Adipocyte (in vitro differentiated cells): ENCODE measurements around the gene NXPE4.

Experiments
- DNase-seq: peaks from one replicate; pipeline ENCODE4 v3.0.0-alpha.2; 2015; ENCODE audit warnings: low read depth
- H3K27me3 ChIP-seq: replicated peaks from 2 replicates; pipeline ENCODE4 v1.7.0; 2013; ENCODE audit warnings: mild to moderate bottlenecking, low read length, moderate library complexity; ENCODE audit not compliant: control insufficient read depth, insufficient read depth
- H3K36me3 ChIP-seq: 2 replicates; pipeline ENCODE4 v1.7.0; 2013; ENCODE audit warnings: low read length, mild to moderate bottlenecking, moderate library complexity; ENCODE audit not compliant: control insufficient read depth, insufficient read depth, severe bottlenecking
- H3K4me1 ChIP-seq: 2 replicates; pipeline ENCODE4 v1.7.0; 2013; ENCODE audit warnings: mild to moderate bottlenecking, low read length, moderate library complexity; ENCODE audit not compliant: control insufficient read depth, insufficient read depth
- H3K4me3 ChIP-seq: 2 replicates; pipeline ENCODE4 v1.7.0; 2013; ENCODE audit warnings: mild to moderate bottlenecking, low read length, moderate library complexity
- H3K9ac ChIP-seq: 2 replicates; pipeline ENCODE4 v1.7.0; 2013; ENCODE audit warnings: mild to moderate bottlenecking, low read length, moderate library complexity
- H3K9me3 ChIP-seq: 2 replicates; pipeline ENCODE4 v1.7.0; 2013; ENCODE audit warnings: mild to moderate bottlenecking, low read length, moderate library complexity; ENCODE audit not compliant: control insufficient read depth

The NXPE4 gene

GRCh38 chr11:114551060-114551459, 44.5 kb downstream of the NXPE4 start:
- H3K9ac ChIP-seq: no peak overlapping the region
- H3K4me1 ChIP-seq: no peaks in the 10 kb centered on the region
- no peaks in the 10 kb centered on the region for H3K9me3 ChIP-seq

GRCh38 chr11:114525682-114526081, 69.9 kb downstream of the NXPE4 start:
- H3K27me3 ChIP-seq: no peaks in the 10 kb centered on the region
- no peak overlapping the region for H3K4me3 ChIP-seq
- H3K9ac ChIP-seq: no peak overlapping the region
- no peaks in the 10 kb centered on the region for H3K4me1 ChIP-seq
- DNase-seq: no peak
- H3K9me3 ChIP-seq: peaks cover 8% of the 10 kb centered on the region
- H3K36me3 ChIP-seq: no peaks in the 10 kb centered on the region

More at GRCh38 chr11:114551060-114551459, 44.5 kb downstream of the NXPE4 start:
- no peak for DNase-seq
- Histone ChIP-seq H3K27me3 (no peaks in the 10 kb centered on the region), H3K36me3 (no peaks in the 10 kb centered on the region), H3K4me3 (no peak overlapping the region)

DNA sequence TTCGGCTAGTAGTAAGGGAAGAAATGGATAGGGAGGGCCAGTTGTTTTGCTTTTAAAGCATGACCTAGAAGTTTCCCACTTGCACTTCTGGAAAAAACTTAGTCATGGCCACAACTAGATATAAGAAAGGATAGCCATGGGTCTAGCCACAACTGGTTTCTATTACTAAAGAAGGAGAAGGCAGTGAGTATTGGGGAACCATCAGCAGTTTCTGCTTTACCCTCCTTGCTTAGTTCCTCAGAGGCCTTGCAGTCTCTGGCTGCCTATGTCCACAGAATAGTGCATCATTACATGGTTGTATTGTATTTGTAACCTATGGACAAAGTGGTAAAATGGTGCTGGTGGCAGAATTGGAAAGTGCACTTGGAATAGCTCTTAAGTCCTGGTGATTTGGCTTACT, 71.5 kb downstream of the NXPE4 start:
- no peak for DNase-seq
- H3K9ac ChIP-seq: no peak overlapping the region
- H3K4me3 ChIP-seq: no peak overlapping the region
- peaks cover 8% of the 10 kb centered on the region for H3K9me3 ChIP-seq
- no peaks in the 10 kb centered on the region for H3K4me1 ChIP-seq
- H3K36me3 ChIP-seq: no peaks in the 10 kb centered on the region
- H3K27me3 ChIP-seq: no peaks in the 10 kb centered on the region

- no peak overlapping the region for H3K9ac ChIP-seq
- no peaks in the 10 kb centered on the region for H3K4me1 ChIP-seq
- no peaks in the 10 kb centered on the region for H3K27me3 ChIP-seq
- DNase-seq: no peak
- H3K9me3 ChIP-seq: peaks cover 8% of the 10 kb centered on the region
- H3K4me3 ChIP-seq: no peak overlapping the region
- no peaks in the 10 kb centered on the region for H3K36me3 ChIP-seq
These were observed 72.8 kb downstream of the NXPE4 start for GRCh38 chr11:114522818-114523217.
